Left lung (tissue), 10 donors: ENCODE data around the gene MGMT. TPM values are rescaled to one million over a fixed set of nuclear protein-coding genes. Genes with fewer than 3 reads are reported as not detected.

Experiments used
- ATAC-seq: fragments of 200-7000 bp; cut with Tn5 transposase; one replicate; pipeline ENCODE4 v1.9.1; 2020; ENCODE audit warnings: moderate library complexity
- DNase-seq, 4 donors: peaks; one replicate each; pipeline ENCODE4 v3.0.0-alpha.2; 2013 to 2020
- H3K27ac ChIP-seq, 2 donors: fragments of 200-600 bp; sonication (generic) in 1 of 2; one replicate each; pipeline versions ENCODE4 v1.5.0 to v1.8.0; 2020 to 2021
- H3K27me3 ChIP-seq, 2 donors: fragments of 200-600 bp; sonication (generic) in 1 of 2; one replicate each; pipeline versions ENCODE4 v1.5.0 to v1.8.0; 2020 to 2021
- H3K36me3 ChIP-seq, 2 donors: fragments of 200-600 bp; sonication (generic) in 1 of 2; one replicate each; pipeline versions ENCODE4 v1.5.0 to v1.8.0; 2020 to 2021
- H3K4me1 ChIP-seq, 2 donors: fragments of 200-600 bp; one replicate each; pipeline ENCODE4 v1.8.0; 2021
- H3K4me3 ChIP-seq, 2 donors: fragments of 200-600 bp; sonication (generic) in 1 of 2; one replicate each; pipeline versions ENCODE4 v1.5.0 to v1.8.0; 2020 to 2021; ENCODE audit warnings: mild to moderate bottlenecking in 1 of 2
- H3K9me3 ChIP-seq, 2 donors: fragments of 200-600 bp; sonication (generic) in 1 of 2; one replicate each; pipeline versions ENCODE4 v1.5.0 to v1.8.0; 2020 to 2021
- CTCF ChIP-seq, 2 donors: fragments of 200-600 bp; sonication (generic) in 1 of 2; IDR thresholded peaks; one replicate each; pipeline versions ENCODE4 v1.5.0 to v1.8.0; 2021; ENCODE audit warnings: antibody characterized with exemption in 2 of 2
- intact Hi-C, 2 donors: fragments of 100-400 bp; cut with DNase I; formaldehyde crosslinking; loops; one replicate each; pipeline versions ENCODE4 v1.11.2 to v1.14.2; 2022
- polyA plus RNA-seq, 6 donors: library from polyadenylated mRNA; unstranded; fragments of 120-200 nt; gene quantifications; one replicate each; pipeline ENCODE4 v1.2.1, GENCODE V29; 2013; ENCODE audit not compliant: insufficient read length in 6 of 6
- total RNA-seq, 2 donors: library from RNA; stranded (reverse); fragmentation: NEBNext Ultra II Directional; extraction: Animal tissue kit (Norgen Biotek cat#: 25700); gene quantifications; one replicate each; pipeline ENCODE4 v1.2.1, GENCODE V29; 2021
- donor health status: DM: no; HTN: yes; CAD: no.
- donor health status: DM: no; HTN: no; CAD: no.

The MGMT gene
- total and polyA plus RNA-seq, 8 donors, result 13.1 to 25.5 (median 17.0) TPM

DNA sequence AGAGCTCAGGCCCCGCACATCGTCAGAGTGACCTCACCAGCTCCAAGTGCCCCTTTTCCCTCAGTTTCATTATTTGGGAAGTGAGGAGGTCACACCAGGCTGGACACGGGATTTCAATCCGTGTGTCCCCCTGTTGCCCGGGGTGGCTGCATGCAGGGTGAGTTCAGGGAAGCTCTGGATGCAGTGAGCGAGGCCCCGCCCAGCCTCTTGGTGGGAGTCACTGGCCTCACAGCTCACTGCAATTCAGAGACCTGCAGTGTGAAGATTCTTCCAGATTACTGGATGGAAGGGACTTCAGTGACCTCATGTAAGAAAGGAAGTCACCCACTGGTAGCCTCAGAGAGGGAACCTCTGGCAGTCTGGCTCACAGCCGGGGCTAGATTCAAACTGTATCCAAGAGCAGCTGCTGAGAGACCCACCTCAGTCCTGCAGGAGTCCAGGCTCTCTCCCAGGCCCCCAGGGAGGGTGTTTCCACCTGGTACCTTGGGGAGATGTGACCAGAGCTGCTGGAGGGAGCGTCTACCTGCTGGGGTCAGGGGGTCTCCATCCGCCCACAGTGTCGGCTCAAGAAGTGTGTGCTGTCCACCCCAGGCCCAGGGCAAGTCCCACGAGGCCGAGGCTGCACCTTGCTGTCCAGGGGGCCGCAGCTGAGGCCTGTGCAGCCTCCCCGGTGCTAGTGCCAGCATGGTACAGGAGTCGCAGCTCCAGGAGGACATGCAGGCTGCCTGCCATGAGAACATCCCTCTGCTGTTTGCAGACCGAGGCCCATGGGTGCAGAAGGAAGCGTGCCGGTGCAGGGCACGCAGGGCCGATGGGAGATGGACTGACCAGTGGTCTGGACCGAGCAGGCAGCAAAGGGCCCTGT lies 54.4 kb downstream of the MGMT start:
- no peak overlapping the region for H3K27ac ChIP-seq
- no peaks in the 10 kb centered on the region for H3K27me3 ChIP-seq
- TF ChIP-seq CTCF (IDR thresholded peaks at IDR 0.05), result no peak
- DNase-seq (no peak), ATAC-seq (no peak)
- H3K4me1 ChIP-seq, result no peaks in the 10 kb centered on the region
- intact Hi-C loops, result no loop called here
- H3K4me3 ChIP-seq, result no peak overlapping the region
- no peaks in the 10 kb centered on the region for H3K36me3 ChIP-seq
- H3K9me3 ChIP-seq, result no peaks in the 10 kb centered on the region

- no peak for TF ChIP-seq CTCF (IDR thresholded peaks at IDR 0.05)
- H3K27me3 ChIP-seq, result no peaks in the 10 kb centered on the region
- H3K4me1 ChIP-seq, result no peaks in the 10 kb centered on the region
- intact Hi-C loops, result no loop called here
- ATAC-seq, result no peak
- H3K27ac ChIP-seq, result no peak overlapping the region
- H3K4me3 ChIP-seq, result no peak overlapping the region
- no peaks in the 10 kb centered on the region for H3K36me3 ChIP-seq
- DNase-seq, result no peak
- H3K9me3 ChIP-seq, result no peaks in the 10 kb centered on the region
These were observed 55.1 kb downstream of the MGMT start for GRCh38 chr10:129522041-129522585.

GRCh38 chr10:129523031-129523722 lies 56.1 kb downstream of the MGMT start:
- TF ChIP-seq CTCF (IDR thresholded peaks at IDR 0.05), result no peak
- no peaks in the 10 kb centered on the region for H3K36me3 ChIP-seq
- ATAC-seq, result no peak
- H3K4me3 ChIP-seq, result no peak overlapping the region
- no peak for DNase-seq
- H3K4me1 ChIP-seq, result no peaks in the 10 kb centered on the region
- no peak overlapping the region for H3K27ac ChIP-seq
- H3K27me3 ChIP-seq, result no peaks in the 10 kb centered on the region
- H3K9me3 ChIP-seq, result no peaks in the 10 kb centered on the region
- intact Hi-C loops, result no loop called here

DNA sequence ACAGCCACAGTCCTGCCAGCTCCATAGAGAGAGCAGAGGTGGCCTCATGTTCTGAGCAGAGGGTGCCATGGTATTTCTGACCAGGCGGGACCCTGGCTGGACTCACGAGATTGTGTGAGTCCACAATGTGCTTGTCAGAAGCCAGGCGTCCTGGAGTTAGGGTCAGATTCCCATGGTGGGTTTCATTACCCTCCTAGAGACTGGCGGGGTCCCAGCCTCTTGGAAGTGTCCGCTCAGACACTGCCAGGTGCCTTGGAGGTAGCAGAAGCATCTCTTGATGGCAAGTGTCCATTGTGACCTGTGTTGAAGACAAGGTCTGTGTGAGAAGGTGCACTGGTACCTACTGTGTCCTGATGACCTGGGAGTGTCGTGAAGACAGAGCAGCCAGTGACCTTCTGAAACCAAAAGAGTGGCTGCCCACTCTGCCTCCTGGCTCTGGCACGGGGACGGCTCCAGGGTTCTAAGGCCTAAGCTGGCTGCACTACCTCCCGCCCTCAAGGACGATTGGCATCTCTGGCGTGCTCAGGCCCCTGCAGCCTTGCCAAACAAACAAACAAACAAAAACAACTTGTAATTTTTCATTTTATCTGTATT lies 56.8 kb downstream of the MGMT start:
- DNase-seq (no peak), ATAC-seq (no peak)
- H3K27ac ChIP-seq, result no peak overlapping the region
- H3K27me3 ChIP-seq, result no peaks in the 10 kb centered on the region
- H3K4me1 ChIP-seq, result no peaks in the 10 kb centered on the region
- H3K9me3 ChIP-seq, result no peaks in the 10 kb centered on the region
- intact Hi-C loops, result no loop called here
- no peak overlapping the region for H3K4me3 ChIP-seq
- TF ChIP-seq CTCF (IDR thresholded peaks at IDR 0.05), result no peak
- no peaks in the 10 kb centered on the region for H3K36me3 ChIP-seq

DNA sequence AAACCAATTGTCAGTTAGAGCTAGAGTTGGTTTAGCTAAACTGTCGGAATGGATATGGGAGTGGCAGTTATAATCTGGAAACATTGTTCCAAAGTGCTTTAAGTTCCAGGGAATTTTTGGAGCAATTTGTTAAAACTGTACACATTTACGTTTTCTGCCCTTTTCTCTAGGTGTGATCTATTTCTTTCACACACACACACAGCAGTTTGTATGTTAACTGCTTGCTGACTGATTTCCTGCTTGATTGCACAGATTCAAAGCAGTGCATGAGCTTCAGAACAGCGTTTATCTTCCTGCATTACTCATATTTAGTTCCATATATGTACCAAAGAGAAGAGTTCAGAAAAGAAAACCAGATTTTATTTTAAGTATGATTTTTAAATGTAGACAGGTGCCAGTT lies 57.9 kb downstream of the MGMT start:
- ATAC-seq, result no peak
- intact Hi-C loops, result no loop called here
- no peak for TF ChIP-seq CTCF (IDR thresholded peaks at IDR 0.05)
- no peak for DNase-seq
- Histone ChIP-seq H3K4me3 (no peak overlapping the region), H3K36me3 (no peaks in the 10 kb centered on the region), H3K27ac (no peak overlapping the region), H3K27me3 (no peaks in the 10 kb centered on the region), H3K4me1 (no peaks in the 10 kb centered on the region), H3K9me3 (no peaks in the 10 kb centered on the region)
